ENCODE results near the gene MAP7D2.

DNA sequence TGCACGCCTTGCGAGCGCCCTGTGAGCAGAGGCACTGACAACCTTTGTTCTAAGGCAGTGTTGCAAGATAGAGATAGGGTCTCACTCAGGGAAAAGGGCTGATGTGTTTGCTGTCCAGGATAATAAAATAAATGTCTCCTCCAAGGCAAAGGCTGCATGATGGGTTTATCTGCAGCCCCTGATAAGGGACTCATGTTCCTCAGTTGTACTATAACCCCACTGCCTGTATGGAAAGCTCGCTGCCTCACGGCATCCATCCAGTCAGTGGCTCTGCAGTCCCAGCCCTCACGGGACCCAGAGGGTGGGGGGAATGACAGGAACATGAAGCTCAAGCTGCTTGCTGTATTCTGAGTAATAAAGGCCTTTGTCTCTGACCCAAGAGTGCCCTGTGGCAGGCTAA lies 148.4 kb downstream of the MAP7D2 start:
- TF ChIP-seq, protein P1, sequence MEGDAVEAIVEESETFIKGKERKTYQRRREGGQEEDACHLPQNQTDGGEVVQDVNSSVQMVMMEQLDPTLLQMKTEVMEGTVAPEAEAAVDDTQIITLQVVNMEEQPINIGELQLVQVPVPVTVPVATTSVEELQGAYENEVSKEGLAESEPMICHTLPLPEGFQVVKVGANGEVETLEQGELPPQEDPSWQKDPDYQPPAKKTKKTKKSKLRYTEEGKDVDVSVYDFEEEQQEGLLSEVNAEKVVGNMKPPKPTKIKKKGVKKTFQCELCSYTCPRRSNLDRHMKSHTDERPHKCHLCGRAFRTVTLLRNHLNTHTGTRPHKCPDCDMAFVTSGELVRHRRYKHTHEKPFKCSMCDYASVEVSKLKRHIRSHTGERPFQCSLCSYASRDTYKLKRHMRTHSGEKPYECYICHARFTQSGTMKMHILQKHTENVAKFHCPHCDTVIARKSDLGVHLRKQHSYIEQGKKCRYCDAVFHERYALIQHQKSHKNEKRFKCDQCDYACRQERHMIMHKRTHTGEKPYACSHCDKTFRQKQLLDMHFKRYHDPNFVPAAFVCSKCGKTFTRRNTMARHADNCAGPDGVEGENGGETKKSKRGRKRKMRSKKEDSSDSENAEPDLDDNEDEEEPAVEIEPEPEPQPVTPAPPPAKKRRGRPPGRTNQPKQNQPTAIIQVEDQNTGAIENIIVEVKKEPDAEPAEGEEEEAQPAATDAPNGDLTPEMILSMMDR (conservative IDR thresholded peaks at IDR 0.05; ENCODE audit: low read depth, low read length) = no peak
- TF ChIP-seq POLR2A (IDR thresholded peaks at IDR 0.05; ENCODE audit: low read depth, low read length) (no peak), CHD1 (IDR thresholded peaks at IDR 0.05; ENCODE audit: low read depth, low read length) (no peak), RAD21 (IDR thresholded peaks at IDR 0.05; ENCODE audit: low read length) (no peak), RFX5 (IDR thresholded peaks at IDR 0.05; ENCODE audit: low read depth, low read length) (no peak), RCOR1 (IDR thresholded peaks at IDR 0.05; ENCODE audit: insufficient replicate concordance, low read length) (no peak), SMC3 (IDR thresholded peaks at IDR 0.05; ENCODE audit: low read depth, low read length) (no peak), CEBPB (IDR thresholded peaks at IDR 0.05; ENCODE audit: low read depth, low read length) (no peak), MAFK (IDR thresholded peaks at IDR 0.05; ENCODE audit: low read depth, low read length) (no peak), FOS (IDR thresholded peaks at IDR 0.05; ENCODE audit: low read depth, low read length) (no peak), NFE2L2 (IDR thresholded peaks at IDR 0.05; ENCODE audit: low read depth, low read length) (no peak)
- TF ChIP-seq, protein P2, sequence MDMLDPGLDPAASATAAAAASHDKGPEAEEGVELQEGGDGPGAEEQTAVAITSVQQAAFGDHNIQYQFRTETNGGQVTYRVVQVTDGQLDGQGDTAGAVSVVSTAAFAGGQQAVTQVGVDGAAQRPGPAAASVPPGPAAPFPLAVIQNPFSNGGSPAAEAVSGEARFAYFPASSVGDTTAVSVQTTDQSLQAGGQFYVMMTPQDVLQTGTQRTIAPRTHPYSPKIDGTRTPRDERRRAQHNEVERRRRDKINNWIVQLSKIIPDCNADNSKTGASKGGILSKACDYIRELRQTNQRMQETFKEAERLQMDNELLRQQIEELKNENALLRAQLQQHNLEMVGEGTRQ (IDR thresholded peaks at IDR 0.05; ENCODE audit: low read depth, low read length) = no peak
- TF ChIP-seq, protein P3, sequence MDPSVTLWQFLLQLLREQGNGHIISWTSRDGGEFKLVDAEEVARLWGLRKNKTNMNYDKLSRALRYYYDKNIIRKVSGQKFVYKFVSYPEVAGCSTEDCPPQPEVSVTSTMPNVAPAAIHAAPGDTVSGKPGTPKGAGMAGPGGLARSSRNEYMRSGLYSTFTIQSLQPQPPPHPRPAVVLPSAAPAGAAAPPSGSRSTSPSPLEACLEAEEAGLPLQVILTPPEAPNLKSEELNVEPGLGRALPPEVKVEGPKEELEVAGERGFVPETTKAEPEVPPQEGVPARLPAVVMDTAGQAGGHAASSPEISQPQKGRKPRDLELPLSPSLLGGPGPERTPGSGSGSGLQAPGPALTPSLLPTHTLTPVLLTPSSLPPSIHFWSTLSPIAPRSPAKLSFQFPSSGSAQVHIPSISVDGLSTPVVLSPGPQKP (IDR thresholded peaks at IDR 0.05; ENCODE audit: borderline replicate concordance, low read depth, low read length) = no peak

Measured in IMR-90 (cell line).